RWPE2 (cell line): ENCODE data around the gene LDLRAD4.

ENCODE experiments used
- ATAC-seq: fragments of 200-7000 bp; cut with Tn5 transposase; 3 replicates; pipeline ENCODE4 v1.9.1; 2021; ENCODE audit warnings: low read depth
- DNase-seq: peaks from one replicate; pipeline ENCODE4 v3.0.0-alpha.2; 2020; ENCODE audit warnings: low spot score
- H3K27ac ChIP-seq: fragments of 450-650 bp; 2 replicates; pipeline ENCODE4 v1.5.1; 2017; ENCODE audit warnings: mild to moderate bottlenecking; ENCODE audit not compliant: poor library complexity, severe bottlenecking
- H3K27me3 ChIP-seq: fragments of 250-450 bp; sonication (Bioruptor Pico); 2 replicates; pipeline ENCODE4 v1.5.1; 2021; ENCODE audit warnings: mild to moderate bottlenecking, moderate library complexity; ENCODE audit not compliant: insufficient read depth, poor library complexity, severe bottlenecking
- H3K36me3 ChIP-seq: fragments of 250-450 bp; sonication (Bioruptor Pico); 2 replicates; pipeline ENCODE4 v1.5.1; 2020; ENCODE audit warnings: low read depth, mild to moderate bottlenecking, moderate library complexity
- H3K4me1 ChIP-seq: fragments of 250-450 bp; sonication (Bioruptor Pico); 2 replicates; pipeline ENCODE4 v1.5.1; 2021; ENCODE audit warnings: mild to moderate bottlenecking, moderate library complexity; ENCODE audit not compliant: insufficient read depth, poor library complexity, severe bottlenecking
- H3K4me3 ChIP-seq: fragments of 250-450 bp; sonication (Bioruptor Pico); 2 replicates; pipeline ENCODE4 v1.5.1; 2021; ENCODE audit warnings: mild to moderate bottlenecking, moderate library complexity; ENCODE audit not compliant: severe bottlenecking
- H3K9me3 ChIP-seq: fragments of 250-450 bp; sonication (Bioruptor Pico); 2 replicates; pipeline ENCODE4 v1.5.1; 2021; ENCODE audit warnings: mild to moderate bottlenecking, moderate library complexity; ENCODE audit not compliant: severe bottlenecking
- CTCF ChIP-seq: fragments of 450-650 bp; IDR thresholded peaks from one replicate; pipeline ENCODE4 v1.5.1; 2017; ENCODE audit warnings: mild to moderate bottlenecking, moderate library complexity; ENCODE audit not compliant: poor library complexity, severe bottlenecking

LDLRAD4 gene

DNA sequence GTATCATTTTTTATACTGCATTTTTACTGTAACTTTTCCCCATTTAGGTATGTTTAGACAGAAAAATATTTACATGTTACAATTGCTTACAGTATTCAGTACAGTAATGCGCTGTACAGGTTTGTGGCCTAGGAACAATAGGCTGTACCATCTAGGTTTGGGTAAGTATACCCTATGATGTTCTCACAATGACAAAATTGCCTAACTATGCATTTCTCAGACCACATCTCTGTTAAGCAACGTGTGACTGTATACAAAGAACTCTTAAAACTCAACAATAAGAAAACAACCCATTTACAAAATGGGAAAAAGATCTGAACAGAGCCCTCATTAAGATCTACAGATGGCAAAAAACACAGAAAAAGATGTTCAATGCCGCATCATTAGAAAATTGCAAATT lies 478.4 kb downstream of the LDLRAD4 start:
- TF ChIP-seq CTCF = no peak
- ATAC-seq = no peak
- no peak overlapping the region for H3K4me3 ChIP-seq
- H3K27me3 ChIP-seq = no peaks in the 10 kb centered on the region
- no peak for DNase-seq
- no peaks in the 10 kb centered on the region for H3K4me1 ChIP-seq
- peaks cover 5% of the 10 kb centered on the region for H3K9me3 ChIP-seq
- H3K27ac ChIP-seq = no peak overlapping the region
- no peaks in the 10 kb centered on the region for H3K36me3 ChIP-seq

DNA sequence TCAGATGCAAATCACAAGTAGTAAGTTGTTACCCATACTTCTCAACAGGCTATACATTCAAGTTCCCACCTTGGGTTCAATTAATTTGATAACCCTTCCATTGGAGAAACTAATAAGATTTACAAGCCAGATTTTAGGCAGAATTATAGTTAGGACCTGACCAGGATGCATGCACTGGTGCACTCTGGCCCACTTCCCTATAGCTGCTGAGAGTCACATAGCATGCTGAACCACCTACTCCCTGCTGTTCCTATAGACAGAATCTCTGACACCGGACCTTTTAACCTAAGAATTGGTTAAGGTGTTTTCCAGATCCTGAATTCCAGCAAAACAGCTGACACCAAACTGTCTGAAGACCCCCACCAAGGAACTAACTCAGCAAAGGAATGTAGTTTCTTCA lies 481.6 kb downstream of the LDLRAD4 start:
- Histone ChIP-seq H3K36me3 (peaks cover 11% of the 10 kb centered on the region; the same call in 1 of the 2 replicates), H3K4me3 (no peak overlapping the region), H3K4me1 (no peaks in the 10 kb centered on the region), H3K9me3 (peaks cover 20% of the 10 kb centered on the region), H3K27me3 (no peaks in the 10 kb centered on the region), H3K27ac (no peak overlapping the region)
- DNase-seq = no peak
- no peak for TF ChIP-seq CTCF
- ATAC-seq = no peak
